Measurements from ENCODE around the gene TJP2. TPM values are rescaled to one million over a fixed set of nuclear protein-coding genes. Genes with fewer than 3 reads are reported as not detected.

Gene TJP2
- total RNA-seq, 4 donors from 2014 or later, result 137 to 191 (median 167) TPM

GRCh38 chr9:69136185-69136584, 37.9 kb upstream of the TJP2 start:
- intact Hi-C loops (cut with DNase I; ENCODE audit: low total_unique reads), result no loop called here
- H3K4me3 ChIP-seq (ENCODE audit: low read depth, poor library complexity, severe bottlenecking), result no peak overlapping the region
- TF ChIP-seq POLR2A (IDR thresholded peaks at IDR 0.05) (no peak), CTCF (IDR thresholded peaks at IDR 0.05) (no peak)
- 87 to 96% methylated on average over 2 of the region's 2 CpGs for WGBS, 2 donors
- no peak for DNase-seq (ENCODE audit: low spot score in 2 of 2)

- WGBS, 2 donors, result 83 to 88% methylated on average over 7 of the region's 7 CpGs
- peak in 1 of 2 donors; percentile 8 for DNase-seq (ENCODE audit: low spot score in 2 of 2)
- intact Hi-C loops (cut with DNase I; ENCODE audit: low total_unique reads), result no loop called here
- TF ChIP-seq CTCF (IDR thresholded peaks at IDR 0.05) (no peak), POLR2A (IDR thresholded peaks at IDR 0.05) (no peak)
- no peak overlapping the region for H3K4me3 ChIP-seq (ENCODE audit: low read depth, poor library complexity, severe bottlenecking)
These were observed 37.3 kb upstream of the TJP2 start for GRCh38 chr9:69136779-69137178.

- intact Hi-C loops (cut with DNase I; ENCODE audit: low total_unique reads), result no loop called here
- H3K4me3 ChIP-seq (ENCODE audit: low read depth, poor library complexity, severe bottlenecking), result no peak overlapping the region
- 95% methylated on average over 8 of the region's 8 CpGs for WGBS, 2 donors
- TF ChIP-seq POLR2A (IDR thresholded peaks at IDR 0.05) (no peak), CTCF (IDR thresholded peaks at IDR 0.05) (no peak)
- DNase-seq (ENCODE audit: low spot score in 2 of 2), result peak in 1 of 2 donors; percentile 6
These were observed 36.8 kb upstream of the TJP2 start for GRCh38 chr9:69137311-69137710.

- 94 to 98% methylated on average over 9 of the region's 9 CpGs for WGBS, 2 donors
- peak in 1 of 2 donors; percentile 10 for DNase-seq (ENCODE audit: low spot score in 2 of 2)
- intact Hi-C loops (cut with DNase I; ENCODE audit: low total_unique reads), result no loop called here
- TF ChIP-seq POLR2A (IDR thresholded peaks at IDR 0.05) (no peak), CTCF (IDR thresholded peaks at IDR 0.05) (no peak)
- no peak overlapping the region for H3K4me3 ChIP-seq (ENCODE audit: low read depth, poor library complexity, severe bottlenecking)
These were observed 34.5 kb upstream of the TJP2 start for GRCh38 chr9:69139596-69139995.

GRCh38 chr9:69140123-69140735, 33.8 kb upstream of the TJP2 start:
- DNase-seq (ENCODE audit: low spot score in 2 of 2), result peak in 1 of 2 donors; percentile 7
- no peak overlapping the region for H3K4me3 ChIP-seq (ENCODE audit: low read depth, poor library complexity, severe bottlenecking)
- intact Hi-C loops (cut with DNase I; ENCODE audit: low total_unique reads), result no loop called here
- WGBS, 2 donors, result 96 to 99% methylated on average over 5 of the region's 5 CpGs
- TF ChIP-seq CTCF (IDR thresholded peaks at IDR 0.05), result no peak
- TF ChIP-seq POLR2A (IDR thresholded peaks at IDR 0.05), result no peak

GRCh38 chr9:69141851-69142250, 32.2 kb upstream of the TJP2 start:
- TF ChIP-seq CTCF (IDR thresholded peaks at IDR 0.05) (no peak), POLR2A (IDR thresholded peaks at IDR 0.05) (no peak)
- intact Hi-C loops (cut with DNase I; ENCODE audit: low total_unique reads), result no loop called here
- DNase-seq (ENCODE audit: low spot score in 2 of 2), result no peak
- 77 to 89% methylated on average over 5 of the region's 5 CpGs for WGBS, 2 donors
- H3K4me3 ChIP-seq (ENCODE audit: low read depth, poor library complexity, severe bottlenecking), result no peak overlapping the region

All from lower leg skin (tissue), 4 donors.